HG02870 (cell line): ENCODE data around the gene FXYD4.

Experiments used
- ATAC-seq: cut with Tn5 transposase; IDR thresholded peaks from one replicate; pipeline ENCODE4 v1.9.1; 2021; ENCODE audit warnings: mild to moderate bottlenecking, moderate library complexity; ENCODE audit not compliant: unreplicated experiment

The FXYD4 gene

GRCh38 chr10:43343126-43343525 lies 28.3 kb upstream of the FXYD4 start:
- no peak for ATAC-seq

DNA sequence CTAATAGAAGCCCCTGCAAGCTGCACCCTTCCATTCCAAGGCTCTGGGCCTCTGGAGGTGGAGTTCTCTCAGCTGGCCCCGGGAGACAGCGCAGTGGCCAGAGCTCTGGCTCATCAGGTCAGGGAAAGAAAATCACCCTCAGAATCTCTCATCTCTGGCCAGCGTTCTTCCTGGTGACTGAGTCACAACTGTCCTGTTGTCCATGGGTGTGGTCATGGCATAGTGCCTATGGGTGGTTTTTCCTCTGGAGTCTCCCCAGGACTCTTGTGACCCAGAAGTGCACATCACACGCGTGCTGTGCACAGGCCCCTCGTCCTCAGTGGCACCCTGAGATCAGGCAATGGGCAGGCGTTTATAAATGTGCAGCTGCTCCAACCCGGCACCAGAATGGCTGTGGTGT lies 27.4 kb upstream of the FXYD4 start:
- no peak for ATAC-seq

- ATAC-seq = no peak
Measured at GRCh38 chr10:43347997-43348396, 23.4 kb upstream of the FXYD4 start.

DNA sequence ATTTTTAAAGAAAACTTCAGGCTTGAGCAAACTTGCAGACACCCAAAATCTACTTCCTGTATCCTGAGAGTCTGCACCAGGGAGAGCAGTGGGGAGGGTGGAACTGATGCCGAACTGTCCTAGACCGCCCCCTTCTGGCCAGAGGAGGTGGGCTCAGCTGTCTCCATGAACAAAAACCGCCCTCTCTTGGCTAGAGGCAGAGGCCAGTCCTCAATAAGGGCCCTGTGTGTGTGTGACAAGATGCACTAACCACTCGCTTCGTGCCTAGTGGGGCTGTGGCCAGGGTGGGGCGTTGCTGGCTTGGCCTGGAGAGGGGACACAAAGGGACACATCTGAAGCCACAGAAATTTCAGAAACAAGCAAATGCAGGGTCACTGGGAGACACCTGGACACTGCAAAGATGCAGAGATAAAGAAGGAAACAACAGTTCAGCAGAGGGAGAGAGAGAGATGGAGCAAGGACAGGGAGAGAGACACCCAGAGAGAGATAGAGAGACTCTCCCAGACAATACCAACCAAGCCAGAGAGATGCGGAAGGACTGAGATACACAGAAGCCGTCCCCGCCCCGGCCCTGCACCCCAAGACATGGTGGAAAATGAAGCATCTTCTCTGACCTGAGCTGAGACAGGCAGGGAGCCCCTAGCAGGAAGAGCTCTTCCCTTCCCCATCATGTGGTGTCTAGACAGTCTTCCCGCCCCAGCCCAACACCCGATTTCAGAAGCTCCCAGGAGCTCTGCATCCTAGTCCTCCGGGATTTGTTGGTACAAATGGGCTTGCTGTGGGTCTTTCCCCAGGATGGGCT lies 22.7 kb upstream of the FXYD4 start:
- ATAC-seq = peak; percentile 99

DNA sequence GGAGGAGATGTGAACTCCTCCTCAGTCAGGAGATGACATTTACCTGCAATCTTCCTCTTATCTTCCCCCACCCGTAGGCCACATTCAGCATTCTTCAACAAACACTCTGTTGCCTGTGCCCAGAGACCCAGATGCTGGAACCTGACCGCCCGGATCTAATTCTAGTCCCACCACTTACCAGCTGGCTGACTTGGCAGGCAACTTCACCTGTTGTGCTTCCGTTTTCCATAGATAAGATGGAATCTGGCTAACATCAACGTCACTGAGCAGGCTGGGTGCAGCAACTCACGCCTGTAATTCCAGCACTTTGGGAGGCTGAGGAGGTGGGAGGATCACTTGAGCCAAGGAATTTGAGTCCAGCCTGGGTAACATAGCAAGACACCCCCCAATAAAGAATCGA lies 21.3 kb upstream of the FXYD4 start:
- ATAC-seq = no peak

- ATAC-seq = no peak
Measured at GRCh38 chr10:43350686-43351085, 20.8 kb upstream of the FXYD4 start.

- ATAC-seq = no peak
Measured at GRCh38 chr10:43351301-43351700, 20.1 kb upstream of the FXYD4 start.

DNA sequence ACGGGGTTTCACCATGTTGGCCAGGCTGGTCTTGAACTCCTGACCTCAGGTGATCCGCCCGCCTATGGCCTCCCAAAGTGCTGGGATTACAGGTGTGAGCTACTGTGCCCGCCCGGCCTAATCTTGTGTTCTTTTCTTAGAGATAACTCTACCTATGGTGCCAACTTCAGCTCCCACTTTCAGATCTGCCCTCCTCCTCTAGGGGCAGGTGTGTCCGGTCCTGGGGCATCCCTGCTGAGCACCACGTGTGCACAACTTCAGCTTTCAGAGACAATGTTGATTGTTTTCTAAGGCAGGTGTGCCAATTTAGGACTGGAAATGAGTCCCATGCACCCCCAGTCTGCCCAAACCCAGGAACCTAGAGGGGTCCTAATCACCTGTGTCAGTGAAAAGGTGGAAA lies 18.5 kb upstream of the FXYD4 start:
- no peak for ATAC-seq

DNA sequence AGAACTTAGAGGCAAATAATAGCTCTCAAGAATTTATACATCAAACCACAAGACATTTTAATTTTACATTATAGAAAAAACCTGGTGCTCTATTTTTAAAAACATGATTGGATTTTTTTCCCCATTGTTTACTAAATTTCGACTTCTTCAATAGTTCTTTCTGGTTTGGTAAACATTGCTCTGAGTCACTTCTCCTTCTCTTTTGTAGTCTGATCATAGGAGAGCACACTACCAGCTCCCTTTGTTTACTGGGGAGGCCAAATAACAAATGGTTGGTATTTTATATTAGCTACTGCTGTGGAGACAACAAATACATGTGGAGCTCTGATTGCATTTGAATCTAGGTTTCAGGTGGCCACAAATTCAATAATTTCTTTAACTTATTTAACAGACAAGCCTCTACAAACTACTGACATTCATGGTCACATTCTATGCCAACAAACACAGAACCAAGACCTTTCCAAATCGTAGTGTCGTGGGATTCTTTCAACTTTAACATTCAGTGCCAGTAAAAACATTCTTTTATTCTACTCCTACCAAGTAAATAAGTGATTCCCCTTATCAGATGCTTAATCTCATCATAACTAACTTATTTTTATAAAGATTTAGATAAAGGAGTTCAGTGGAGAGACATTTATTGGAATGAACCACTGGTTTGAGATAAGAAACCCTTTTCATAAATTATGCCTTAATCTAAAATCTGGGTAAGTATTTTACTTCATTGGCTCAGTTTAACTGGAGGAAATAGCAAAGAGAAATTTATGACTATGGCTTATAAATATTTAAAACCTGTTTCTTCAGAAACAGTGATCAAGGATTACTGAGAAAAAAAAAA lies 17.7 kb upstream of the FXYD4 start:
- ATAC-seq = no peak

DNA sequence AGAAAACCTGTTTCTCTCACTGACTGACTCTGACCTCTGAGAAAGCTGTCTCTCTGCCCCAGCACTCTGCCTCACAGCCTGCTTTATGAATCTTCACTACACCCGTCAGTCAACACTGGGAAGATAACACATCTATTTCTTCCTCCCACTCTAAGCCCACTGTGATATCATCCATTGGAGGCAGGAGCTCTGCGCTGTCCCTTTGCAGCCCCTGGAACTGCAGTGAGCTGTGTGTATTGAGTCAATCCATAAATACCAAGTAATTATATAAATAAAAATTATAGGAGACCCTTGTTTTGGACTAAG lies 17.2 kb upstream of the FXYD4 start:
- no peak for ATAC-seq

DNA sequence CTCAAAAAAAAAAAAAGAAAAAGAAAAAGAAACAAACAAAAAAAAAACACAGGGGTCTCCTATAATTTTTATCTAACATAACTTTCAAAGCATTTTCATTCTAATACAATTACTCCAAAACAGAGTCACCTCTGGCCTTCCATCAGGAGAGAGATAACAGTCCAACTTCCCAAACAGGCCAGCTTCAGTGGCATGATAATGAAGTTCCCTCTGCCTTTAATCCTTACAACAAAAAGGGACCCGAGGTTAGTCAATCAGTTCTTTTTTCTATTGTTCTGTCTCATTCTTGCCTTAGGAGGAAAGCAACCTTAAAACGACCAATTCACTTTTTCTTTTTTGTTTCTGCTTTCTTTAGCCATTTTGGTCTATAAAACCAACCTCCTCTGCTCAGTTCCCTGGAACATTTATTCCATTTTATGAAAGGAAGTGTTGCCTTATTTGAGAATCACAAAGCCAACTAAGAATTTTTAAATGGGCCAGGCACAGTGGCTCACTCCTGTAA lies 16.5 kb upstream of the FXYD4 start:
- no peak for ATAC-seq

- ATAC-seq = no peak
Measured at GRCh38 chr10:43355749-43356371, 15.6 kb upstream of the FXYD4 start.

DNA sequence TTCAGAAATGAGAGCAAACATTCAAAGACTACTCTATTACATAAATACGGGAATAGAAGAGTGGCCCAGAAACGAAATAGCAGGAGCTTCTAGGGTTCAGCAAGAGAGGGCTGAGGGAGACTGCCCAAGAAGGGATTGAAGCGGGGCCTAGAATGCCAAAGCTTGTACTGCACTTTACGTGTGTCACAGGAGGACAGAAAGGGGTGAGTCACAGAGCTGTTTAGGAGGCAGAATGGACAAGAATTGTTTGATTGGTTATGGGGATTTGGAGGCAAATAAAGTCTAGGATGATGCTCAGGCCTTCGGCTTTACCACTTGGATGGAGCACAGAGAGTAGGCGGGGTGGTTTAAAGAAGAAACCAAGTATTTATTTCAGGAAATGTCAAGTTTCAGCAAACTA lies 11.3 kb upstream of the FXYD4 start:
- ATAC-seq = no peak

GRCh38 chr10:43361547-43362190 lies 9.8 kb upstream of the FXYD4 start:
- peak; percentile 0 for ATAC-seq

DNA sequence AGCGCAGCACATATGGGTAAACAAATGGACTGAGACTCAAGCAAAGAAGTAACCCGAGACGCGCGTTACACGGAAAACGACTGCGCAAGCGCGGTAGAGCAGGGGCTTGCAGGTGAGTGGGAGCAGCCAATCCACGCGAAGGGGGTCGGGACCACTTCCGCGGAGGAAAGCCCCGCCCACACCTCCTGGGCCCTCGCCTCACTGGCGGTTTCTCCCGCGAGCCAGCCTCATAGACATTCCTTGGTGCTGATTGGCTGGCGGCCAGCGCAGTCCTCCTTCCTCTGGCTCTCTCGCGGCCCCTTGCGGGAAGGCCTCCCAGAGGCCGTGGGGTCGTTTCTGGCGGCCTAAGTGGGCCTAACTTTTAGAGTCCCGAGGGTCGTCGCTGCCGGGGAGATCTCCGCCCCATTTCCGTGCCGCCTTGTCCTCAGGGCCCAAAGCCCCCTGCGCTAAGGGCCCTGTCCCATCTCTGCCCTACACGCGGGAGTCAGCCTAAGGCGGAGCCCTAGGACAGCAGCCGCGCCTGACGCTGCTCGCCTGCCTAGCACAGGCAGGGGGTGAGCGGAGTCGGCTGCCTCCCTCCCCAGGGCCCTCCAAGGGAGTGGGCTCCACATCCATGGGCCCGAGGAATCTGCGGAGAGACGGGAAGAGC lies 9.1 kb upstream of the FXYD4 start:
- peak; percentile 97 for ATAC-seq

DNA sequence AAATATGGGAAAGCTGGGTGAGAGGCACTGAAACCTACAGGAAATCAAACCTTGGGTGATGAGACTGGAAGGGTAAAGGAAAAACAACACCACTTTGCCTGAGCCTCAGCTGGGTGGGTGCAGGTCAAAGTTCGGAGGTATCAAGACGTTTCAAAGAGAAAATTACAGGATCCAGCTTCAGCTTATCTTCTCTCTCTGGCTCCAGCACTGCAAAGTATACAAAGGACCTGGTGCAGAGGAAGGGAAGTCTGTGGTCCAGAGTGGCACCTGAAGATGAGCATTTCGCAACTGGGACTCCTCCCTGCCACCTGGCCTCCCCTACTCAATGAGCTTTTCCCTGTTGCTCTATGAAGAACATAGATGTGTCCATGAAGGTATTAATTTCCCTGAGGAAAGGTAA lies 6.4 kb upstream of the FXYD4 start:
- no peak for ATAC-seq

- no peak for ATAC-seq
Measured at GRCh38 chr10:43369921-43370320, 1.5 kb upstream of the FXYD4 start.

- no peak for ATAC-seq
Measured at GRCh38 chr10:43370671-43371215, 693 bp upstream of the FXYD4 start.

- ATAC-seq = no peak
Measured at GRCh38 chr10:43372765-43373361, 1.4 kb downstream of the FXYD4 start.

DNA sequence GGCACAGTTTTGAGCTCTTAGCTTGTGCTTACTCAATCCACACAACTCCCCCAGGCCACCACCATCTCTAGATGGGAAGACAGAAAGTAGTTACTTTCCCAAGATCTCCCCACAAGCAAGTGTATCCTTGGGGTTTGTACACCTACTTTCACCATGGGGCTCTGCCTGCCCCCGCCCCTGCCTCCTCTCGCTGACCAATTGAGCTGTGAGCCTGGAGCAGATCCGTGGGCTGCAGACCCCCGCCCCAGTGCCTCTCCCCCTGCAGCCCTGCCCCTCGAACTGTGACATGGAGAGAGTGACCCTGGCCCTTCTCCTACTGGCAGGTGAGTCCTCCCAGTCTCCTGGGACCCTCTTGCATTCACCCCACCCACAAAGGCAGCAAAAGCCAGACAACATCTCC lies 2.0 kb downstream of the FXYD4 start:
- ATAC-seq = no peak
